HG02970 (cell line): Measurements from ENCODE around the gene MARS1.
A peak's percentile ranks its signal among the peaks of the same experiment; 100 is the strongest.

Experiments
- ATAC-seq: cut with Tn5 transposase; IDR thresholded peaks from one replicate; pipeline ENCODE4 v1.9.1; 2021; ENCODE audit warnings: mild to moderate bottlenecking, moderate library complexity, moderate number of reproducible peaks; ENCODE audit not compliant: unreplicated experiment, low FRiP score

Gene MARS1

DNA sequence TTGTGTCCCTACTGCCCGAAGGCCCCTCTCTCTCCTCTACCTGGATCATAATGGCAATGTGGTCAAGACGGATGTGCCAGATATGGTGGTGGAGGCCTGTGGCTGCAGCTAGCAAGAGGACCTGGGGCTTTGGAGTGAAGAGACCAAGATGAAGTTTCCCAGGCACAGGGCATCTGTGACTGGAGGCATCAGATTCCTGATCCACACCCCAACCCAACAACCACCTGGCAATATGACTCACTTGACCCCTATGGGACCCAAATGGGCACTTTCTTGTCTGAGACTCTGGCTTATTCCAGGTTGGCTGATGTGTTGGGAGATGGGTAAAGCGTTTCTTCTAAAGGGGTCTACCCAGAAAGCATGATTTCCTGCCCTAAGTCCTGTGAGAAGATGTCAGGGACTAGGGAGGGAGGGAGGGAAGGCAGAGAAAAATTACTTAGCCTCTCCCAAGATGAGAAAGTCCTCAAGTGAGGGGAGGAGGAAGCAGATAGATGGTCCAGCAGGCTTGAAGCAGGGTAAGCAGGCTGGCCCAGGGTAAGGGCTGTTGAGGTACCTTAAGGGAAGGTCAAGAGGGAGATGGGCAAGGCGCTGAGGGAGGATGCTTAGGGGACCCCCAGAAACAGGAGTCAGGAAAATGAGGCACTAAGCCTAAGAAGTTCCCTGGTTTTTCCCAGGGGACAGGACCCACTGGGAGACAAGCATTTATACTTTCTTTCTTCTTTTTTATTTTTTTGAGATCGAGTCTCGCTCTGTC is 31.0 kb upstream of the MARS1 start:
- no peak for ATAC-seq

DNA sequence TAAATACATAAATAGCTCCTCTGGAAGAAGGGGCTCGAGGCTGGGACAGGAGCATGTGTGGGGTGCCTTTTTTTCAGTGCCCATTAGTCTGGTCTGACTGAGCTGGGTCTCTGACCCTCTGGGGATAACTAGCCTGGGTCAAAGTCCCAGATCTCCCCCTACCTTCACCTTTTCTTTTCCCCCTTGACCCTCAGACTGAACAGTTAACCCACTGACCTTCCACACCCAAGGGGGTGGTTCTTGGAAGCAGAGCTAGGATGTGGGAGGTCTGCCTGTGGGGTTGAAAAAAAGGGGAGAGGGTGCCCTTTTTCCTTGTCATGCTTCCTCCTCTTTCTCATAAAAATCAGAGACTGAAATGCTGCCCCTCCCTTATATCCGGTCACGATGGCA is 29.2 kb upstream of the MARS1 start:
- no peak for ATAC-seq

DNA sequence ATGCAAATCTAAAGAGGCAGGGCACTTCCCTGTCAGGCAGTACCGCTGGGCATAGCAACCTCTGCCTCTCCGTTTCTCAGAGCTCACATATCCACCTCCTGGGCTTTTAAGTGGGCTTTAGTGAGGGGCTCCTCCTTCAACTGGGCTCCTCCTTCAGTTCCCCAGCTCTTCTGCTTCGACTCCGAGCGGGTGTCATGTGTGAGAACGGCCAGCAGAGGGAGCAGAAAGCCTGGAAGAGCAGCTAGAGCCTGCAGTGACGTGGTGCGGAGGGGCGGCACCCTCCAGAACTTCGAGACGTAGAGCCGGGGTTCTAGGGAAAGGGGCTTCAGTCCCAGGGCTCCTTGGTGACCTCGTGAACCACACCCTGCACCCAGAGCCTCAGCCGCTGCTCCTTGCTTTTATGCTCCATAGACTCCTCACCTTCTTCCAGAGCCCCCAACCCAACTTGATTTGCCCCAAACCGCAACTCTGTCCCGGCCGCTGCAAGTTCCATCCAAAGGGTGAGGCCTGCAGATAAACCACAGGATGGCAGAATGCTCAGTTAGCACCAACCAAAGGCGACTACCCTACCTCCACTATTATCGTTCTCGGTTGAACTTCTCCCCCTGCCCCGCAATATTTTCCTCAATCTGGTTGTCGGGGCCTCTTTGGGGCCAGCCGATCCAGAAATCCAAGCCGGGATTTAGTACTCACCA is 28.7 kb upstream of the MARS1 start:
- ATAC-seq, result no peak

DNA sequence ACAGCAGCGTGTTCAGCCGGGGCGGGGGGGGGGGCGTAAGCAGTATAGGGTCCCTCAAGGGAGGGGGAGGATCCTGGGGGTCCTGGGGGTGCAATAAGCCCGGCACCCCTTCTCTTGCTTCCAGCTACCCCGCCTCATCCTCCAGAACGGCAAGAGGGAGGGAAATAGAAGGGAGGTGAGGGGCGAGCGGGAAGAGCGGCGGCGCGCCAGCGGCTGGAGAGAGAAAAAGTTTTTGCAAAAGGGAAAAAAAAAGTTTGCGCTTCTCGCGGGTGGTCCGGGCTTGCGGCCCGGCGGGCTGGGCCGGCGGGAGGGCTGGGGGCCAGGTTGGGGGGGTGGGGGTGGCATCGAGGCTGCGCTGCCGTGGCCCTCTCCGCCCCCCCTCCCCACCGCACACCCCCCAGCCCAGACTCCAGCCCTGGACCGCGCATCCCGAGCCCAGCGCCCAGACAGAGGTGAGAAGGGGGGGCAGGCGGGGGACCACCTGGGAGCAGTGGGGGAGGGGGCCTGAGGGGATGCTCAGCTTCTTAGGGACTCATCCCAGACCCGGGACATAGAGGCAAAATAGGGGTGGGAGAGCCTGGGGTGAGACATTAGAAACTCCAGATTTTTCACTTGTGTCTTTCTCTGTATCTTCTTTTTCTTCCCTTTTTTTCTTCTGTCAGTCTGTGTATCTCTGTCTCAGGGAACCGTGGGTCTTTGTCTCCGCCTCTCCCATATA is 28.0 kb upstream of the MARS1 start, which contains the start of gene GLI1:
TSS of gene GLI1 (plus strand) at position 36 of the 718 bp plus-strand sequence. CDS start 3,907 bp downstream, outside the sequence.
- ATAC-seq, result no peak

DNA sequence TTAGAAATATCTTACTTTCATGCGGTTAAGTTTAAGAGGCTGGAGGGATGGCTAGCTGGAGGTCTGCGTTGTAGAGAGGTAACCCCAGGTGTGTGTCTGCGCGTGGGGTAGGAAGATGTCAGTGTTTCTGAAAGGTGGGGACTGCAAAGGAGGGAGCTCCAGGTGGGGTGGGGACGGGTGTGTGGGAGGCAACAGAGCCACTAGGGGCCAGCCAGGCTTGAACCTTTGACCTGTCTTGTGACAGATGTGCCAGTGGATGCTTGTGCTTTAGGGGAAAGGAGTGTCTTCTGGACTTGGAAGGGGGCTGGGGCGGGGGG is 27.4 kb upstream of the MARS1 start:
- no peak for ATAC-seq

DNA sequence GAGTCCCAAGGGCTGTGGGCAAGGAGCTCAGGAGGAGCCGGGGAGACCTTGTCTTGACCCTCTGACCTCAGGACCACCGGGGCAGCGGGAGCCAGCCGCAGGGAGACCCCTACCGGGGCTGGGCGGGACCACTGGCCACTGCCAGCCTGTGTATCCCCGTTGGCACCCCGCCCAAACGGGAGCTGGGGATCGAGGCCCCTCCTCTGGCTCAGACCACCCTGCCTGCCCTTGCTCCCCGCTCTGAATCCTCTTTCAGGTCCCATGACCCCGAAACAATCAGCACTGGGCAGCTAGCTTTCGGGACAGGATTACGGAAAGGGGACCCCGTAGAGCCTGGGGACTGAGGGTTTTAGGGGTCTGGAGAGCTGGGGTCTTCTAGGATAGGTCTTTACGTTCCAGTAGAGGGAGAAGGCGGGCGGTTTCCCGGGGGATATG is 27.0 kb upstream of the MARS1 start:
- ATAC-seq, result no peak

DNA sequence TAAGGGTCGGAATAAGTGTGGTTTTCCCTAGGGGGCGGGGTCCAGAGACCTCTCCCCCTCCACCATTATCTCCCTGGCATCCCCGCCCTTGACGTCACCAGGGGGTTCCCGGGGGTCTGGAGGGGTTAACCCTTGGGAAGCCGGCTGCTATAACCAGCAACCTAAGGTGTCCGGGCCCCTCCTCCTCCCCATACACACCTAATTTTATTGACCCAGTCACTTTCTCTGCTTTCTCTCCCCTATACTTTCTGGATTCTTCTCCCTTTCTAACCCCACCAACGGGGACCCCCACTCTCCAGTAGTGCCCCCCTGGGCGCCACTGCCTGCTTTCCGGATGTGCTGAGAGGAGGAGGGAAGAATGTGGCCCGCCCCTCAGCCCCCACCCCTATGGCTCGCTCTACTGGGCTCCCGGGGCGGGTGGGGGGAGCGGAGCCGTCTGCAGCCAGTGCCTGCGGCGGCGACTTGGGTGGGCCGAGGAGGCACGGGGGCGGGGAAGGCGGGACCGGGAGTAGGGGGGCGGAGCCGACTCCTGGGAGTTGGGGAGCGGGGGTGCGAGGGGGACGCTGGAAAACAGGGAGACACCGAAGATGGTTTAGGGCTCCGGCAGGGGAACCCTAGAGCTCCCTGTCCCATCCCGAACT is 26.5 kb upstream of the MARS1 start:
- ATAC-seq, result no peak

DNA sequence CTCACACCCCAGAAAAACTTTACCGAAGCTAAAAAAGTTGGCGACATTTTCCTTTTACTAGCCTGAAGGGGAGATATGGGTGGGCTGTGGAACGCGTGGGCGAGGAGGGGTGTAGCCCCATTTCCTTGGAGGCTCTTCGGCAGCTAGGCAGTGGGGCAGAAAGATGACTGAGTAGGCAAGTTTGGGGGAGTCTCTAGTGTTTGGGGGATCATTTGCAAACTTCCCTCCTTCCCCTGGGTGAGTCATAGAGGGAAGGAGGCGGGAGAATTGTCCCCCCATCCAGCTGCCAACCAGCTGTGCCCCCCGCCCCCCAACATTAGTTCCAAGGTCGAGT is 26.0 kb upstream of the MARS1 start:
- ATAC-seq, result no peak

DNA sequence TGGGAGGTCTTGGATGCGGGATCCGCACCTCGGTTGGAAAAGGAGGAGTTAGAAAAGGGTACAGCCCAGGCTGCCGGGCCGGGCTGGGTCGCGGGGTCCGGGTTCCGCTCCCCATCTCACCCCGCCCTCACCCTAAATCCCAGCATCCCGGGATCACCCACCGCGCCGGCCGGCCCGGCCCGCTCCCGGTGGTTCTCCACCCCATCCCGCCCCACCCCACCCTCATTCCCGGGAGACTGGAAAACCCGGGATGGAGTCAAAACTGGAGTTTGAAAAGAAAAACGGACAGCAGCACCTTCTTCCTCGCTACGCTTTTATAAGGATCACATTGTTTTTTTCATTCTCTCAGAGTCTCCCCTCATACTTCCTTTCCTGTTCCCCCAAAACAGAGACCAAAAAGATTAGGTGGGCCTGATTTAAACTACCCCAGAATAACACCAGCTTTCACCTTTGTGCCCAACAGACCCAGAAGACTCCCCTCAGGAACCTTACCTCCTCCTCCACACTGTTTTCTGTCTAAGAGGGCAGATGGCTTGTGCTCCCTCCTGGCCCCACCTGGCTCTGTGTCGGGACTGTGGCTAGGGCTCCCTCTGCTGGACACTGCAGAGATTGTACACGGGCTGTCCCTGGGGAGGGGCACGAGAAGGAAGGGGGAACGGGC is 25.5 kb upstream of the MARS1 start:
- ATAC-seq, result peak; percentile 68

DNA sequence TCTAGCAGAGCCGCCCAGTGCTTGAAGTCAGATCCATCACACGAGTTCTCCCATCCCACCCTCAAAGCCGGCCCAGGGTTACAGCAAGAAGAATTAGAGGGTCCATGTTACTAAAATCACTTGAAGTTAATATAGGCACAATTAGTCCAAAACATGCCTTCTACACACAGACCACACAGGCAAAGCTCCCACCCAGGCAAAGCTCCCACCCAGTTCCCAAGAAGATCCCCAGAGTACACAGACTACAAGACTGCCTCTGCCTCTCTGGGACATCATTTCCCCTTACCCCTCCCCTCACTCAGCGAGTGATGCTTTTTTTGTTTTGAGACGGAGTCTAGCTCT is 25.0 kb upstream of the MARS1 start:
- no peak for ATAC-seq

DNA sequence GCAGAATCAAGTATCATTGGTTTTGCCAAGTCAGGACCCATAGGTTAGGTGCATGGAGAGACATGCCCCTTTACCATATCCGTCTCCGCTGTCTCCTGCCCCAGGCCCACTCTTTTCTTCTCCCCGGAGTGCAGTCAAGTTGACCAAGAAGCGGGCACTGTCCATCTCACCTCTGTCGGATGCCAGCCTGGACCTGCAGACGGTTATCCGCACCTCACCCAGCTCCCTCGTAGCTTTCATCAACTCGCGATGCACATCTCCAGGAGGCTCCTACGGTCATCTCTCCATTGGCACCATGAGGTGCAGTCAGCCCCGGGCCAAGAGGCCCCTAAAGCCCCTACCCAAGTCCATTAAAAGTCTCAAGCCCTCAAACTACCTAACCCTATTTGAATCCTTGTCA is 23.3 kb upstream of the MARS1 start:
- no peak for ATAC-seq

DNA sequence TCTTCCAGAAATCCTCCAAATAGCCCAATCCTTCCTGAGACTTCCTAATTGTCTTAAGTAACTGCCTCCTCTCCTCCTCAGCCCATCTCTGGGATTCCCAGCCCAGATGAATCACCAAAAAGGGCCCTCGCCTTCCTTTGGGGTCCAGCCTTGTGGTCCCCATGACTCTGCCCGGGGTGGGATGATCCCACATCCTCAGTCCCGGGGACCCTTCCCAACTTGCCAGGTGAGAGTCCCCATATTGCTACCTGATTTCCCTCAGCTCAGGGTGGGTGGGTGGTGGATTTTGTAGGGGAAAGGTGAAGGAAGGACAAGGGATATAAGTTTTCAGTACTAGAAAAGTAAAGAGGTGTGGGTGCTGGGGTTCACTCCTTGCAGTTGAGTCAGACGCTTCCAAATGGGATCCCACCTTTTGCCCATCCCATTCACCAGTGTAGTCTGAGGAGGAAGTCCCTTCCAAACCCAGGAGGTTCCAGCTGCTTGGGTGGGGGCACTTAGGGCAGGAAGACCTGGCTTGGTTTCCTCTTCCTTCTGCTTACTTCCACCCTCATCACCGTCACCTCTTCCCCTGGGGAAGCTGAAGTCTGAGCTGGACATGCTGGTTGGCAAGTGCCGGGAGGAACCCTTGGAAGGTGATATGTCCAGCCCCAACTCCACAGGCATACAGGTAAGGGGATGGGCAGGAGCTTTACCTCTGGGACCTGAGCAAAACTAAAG is 22.7 kb upstream of the MARS1 start:
- no peak for ATAC-seq

DNA sequence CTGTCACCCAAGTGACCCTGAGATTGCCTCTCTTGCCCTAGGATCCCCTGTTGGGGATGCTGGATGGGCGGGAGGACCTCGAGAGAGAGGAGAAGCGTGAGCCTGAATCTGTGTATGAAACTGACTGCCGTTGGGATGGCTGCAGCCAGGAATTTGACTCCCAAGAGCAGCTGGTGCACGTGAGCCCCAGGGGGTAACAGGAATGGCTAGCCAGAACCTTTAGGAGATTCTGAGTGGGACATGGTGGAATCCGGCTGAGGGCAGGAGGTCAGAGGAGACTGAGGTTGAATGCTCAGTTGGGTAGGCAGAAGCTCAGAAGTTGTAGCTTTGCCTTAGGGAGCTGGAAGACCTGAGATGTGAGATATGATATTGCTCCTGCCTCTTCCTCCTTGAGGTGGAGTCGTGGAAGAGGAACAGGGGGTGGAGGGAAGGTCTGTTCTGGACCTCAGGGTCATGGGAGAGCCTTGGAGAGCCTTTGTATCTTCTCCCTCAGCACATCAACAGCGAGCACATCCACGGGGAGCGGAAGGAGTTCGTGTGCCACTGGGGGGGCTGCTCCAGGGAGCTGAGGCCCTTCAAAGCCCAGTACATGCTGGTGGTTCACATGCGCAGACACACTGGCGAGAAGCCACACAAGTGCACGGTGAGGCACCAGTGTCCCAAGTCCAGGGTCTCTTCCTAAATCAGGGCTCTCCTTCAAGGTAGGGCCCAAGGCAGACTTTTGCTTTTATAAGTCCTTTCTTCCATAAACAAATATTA is 21.9 kb upstream of the MARS1 start:
- ATAC-seq, result no peak

DNA sequence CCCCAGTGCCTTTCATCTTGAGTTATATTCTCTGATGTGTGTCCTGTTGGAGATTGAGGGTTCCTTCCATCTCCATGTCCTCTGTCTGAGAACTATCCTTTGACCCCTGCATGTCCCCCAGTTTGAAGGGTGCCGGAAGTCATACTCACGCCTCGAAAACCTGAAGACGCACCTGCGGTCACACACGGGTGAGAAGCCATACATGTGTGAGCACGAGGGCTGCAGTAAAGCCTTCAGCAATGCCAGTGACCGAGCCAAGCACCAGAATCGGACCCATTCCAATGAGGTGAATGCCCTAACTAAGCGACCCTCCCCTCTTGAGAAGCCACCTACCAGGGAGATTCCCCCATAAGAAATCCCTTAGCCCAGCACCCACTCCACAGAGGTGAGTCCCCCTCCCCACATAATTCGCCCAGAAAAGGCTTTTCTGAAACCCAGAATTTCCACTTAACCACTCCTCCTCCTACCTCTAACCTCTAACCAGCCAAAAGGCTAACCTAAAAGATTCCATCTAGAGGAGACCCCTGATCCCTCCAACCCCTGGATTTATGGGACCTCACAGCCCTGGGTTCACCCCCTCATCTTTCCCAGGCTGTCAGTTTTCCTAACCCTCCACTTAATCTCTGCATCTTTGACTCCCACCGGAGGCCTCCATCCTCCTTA is 20.5 kb upstream of the MARS1 start:
- ATAC-seq, result no peak

DNA sequence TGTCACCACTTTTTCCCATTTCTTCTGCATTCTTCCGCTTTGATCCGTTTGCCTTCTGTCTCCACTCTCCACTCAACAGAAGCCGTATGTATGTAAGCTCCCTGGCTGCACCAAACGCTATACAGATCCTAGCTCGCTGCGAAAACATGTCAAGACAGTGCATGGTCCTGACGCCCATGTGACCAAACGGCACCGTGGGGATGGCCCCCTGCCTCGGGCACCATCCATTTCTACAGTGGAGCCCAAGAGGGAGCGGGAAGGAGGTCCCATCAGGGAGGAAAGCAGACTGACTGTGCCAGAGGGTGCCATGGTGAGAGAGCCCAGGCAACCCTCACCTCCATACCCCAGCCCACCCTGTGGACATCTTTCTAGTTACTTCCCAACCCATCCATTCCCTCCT is 20.0 kb upstream of the MARS1 start:
- no peak for ATAC-seq

DNA sequence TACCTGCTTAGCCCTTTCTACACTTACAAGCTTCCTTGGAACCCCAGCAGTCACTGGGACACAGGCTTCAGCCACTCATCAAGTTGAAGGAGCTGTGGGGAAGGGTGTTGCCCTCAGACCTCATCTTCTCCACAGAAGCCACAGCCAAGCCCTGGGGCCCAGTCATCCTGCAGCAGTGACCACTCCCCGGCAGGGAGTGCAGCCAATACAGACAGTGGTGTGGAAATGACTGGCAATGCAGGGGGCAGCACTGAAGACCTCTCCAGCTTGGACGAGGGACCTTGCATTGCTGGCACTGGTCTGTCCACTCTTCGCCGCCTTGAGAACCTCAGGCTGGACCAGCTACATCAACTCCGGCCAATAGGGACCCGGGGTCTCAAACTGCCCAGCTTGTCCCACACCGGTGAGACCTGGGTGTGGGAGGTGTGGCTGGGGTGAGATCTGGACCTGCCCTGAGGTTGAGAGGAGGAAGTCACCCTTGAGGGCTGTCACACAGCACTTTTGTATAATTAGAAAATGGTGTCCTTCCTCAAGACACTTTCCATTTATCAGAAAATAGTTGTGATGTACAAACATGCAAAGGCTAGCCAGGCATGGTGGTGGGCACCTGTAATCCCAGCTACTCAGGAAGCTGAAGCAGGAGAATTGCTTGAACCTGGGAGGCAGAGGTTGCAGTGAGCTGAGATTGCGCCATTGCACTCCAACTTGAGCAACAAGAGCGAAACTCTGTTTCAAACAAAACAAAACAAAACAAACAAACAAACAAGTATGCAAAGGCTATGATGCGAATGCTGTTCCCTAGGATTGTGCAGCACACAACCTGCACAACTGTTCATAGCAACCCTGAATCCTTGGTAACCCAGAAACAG is 18.3 kb upstream of the MARS1 start:
- no peak for ATAC-seq

DNA sequence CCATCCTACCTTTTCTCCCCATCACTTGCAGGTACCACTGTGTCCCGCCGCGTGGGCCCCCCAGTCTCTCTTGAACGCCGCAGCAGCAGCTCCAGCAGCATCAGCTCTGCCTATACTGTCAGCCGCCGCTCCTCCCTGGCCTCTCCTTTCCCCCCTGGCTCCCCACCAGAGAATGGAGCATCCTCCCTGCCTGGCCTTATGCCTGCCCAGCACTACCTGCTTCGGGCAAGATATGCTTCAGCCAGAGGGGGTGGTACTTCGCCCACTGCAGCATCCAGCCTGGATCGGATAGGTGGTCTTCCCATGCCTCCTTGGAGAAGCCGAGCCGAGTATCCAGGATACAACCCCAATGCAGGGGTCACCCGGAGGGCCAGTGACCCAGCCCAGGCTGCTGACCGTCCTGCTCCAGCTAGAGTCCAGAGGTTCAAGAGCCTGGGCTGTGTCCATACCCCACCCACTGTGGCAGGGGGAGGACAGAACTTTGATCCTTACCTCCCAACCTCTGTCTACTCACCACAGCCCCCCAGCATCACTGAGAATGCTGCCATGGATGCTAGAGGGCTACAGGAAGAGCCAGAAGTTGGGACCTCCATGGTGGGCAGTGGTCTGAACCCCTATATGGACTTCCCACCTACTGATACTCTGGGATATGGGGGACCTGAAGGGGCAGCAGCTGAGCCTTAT is 17.4 kb upstream of the MARS1 start:
- ATAC-seq, result no peak
